ENCODE measurements around the gene MYL1. TPM values are rescaled to one million over a fixed set of nuclear protein-coding genes. Genes with fewer than 3 reads are reported as not detected.

Gene MYL1
- total and polyA plus RNA-seq, 2 of the 8 experiments (the other 6 are each of a cell fraction or from before 2014, with no cell fraction given) = not detected

GRCh38 chr2:210302326-210302725, 12.6 kb downstream of the MYL1 start:
- Histone ChIP-seq H4K5ac (ENCODE audit: insufficient read length, low read depth, low read length) (no peak overlapping the region), H3K9me3 (ENCODE audit: insufficient read depth in 2 of 2, low read depth in 1 of 2, low read length in 1 of 2) (no peaks in the 10 kb centered on the region), H2BK15ac (ENCODE audit: low read length) (no peak overlapping the region), H3K4ac (replicated peaks; ENCODE audit: insufficient read length, low read depth, low read length) (no peak overlapping the region), H3K4me3 (ENCODE audit: extremely low read depth in 1 of 4, insufficient read depth in 2 of 4, low read depth in 3 of 4, low read length in 4 of 4) (no peak overlapping the region), H4K20me1 (replicated peaks in 1 of 2; ENCODE audit: control insufficient read depth in 1 of 2, insufficient read depth in 2 of 2, low read length in 2 of 2) (no peaks in the 10 kb centered on the region), H3K18ac (ENCODE audit: extremely low read depth, low read length) (no peak overlapping the region), H4K8ac (ENCODE audit: extremely low read depth, insufficient read depth, low read length) (no peak overlapping the region), H3K23me2 (ENCODE audit: low read depth, low read length) (no peaks in the 10 kb centered on the region; the same call in 1 of the 2 replicates), H3K79me1 (ENCODE audit: low read depth, low read length) (no peaks in the 10 kb centered on the region), H2BK5ac (ENCODE audit: low read depth, low read length) (no peak overlapping the region), H2BK12ac (ENCODE audit: low read depth, low read length) (no peak overlapping the region), H3K36me3 (ENCODE audit: control insufficient read depth in 2 of 4, insufficient read depth in 4 of 4, low read length in 3 of 4) (no peaks in the 10 kb centered on the region), H3K4me1 (replicated peaks in 1 of 4; ENCODE audit: control insufficient read depth in 3 of 4, insufficient read depth in 4 of 4, low read length in 3 of 4) (no peaks in the 10 kb centered on the region), H3K14ac (ENCODE audit: insufficient read length) (no peak overlapping the region), H3K79me2 (ENCODE audit: control insufficient read depth in 1 of 2, insufficient read depth in 2 of 2, low read length in 2 of 2) (no peaks in the 10 kb centered on the region), H3K4me2 (ENCODE audit: insufficient read depth in 1 of 2, low read depth in 2 of 2, low read length in 2 of 2) (no peak overlapping the region), H3K27ac (ENCODE audit: low read depth, low read length) (no peak overlapping the region), H4K91ac (replicated peaks; ENCODE audit: insufficient read length, low read length) (no peak overlapping the region), H2AFZ (ENCODE audit: low read length) (no peak overlapping the region), H3K9ac (replicated peaks in 1 of 4; ENCODE audit: extremely low read depth in 1 of 4, low read depth in 3 of 4, low read length in 3 of 4) (no peak overlapping the region), H3K56ac (replicated peaks; ENCODE audit: insufficient read length, low read depth, low read length) (no peak overlapping the region), H2BK120ac (replicated peaks; ENCODE audit: low read depth, low read length) (no peak overlapping the region), H3K23ac (ENCODE audit: insufficient read length) (no peak overlapping the region), H3K27me3 (replicated peaks in 1 of 4; ENCODE audit: control insufficient read depth in 3 of 4, extremely low read depth in 1 of 4, insufficient read depth in 3 of 4, low read length in 3 of 4) (no peaks in the 10 kb centered on the region), H2BK20ac (ENCODE audit: low read length) (no peak overlapping the region), H2AK5ac (ENCODE audit: low read depth, low read length) (no peak overlapping the region)
- FAIRE-seq (no peak), DNase-seq (ENCODE audit: low read depth in 1 of 2, low spot score in 2 of 2) (no peak)
- WGBS, 2 experiments (ENCODE audit: extremely low coverage in 1 of 2, insufficient coverage in 1 of 2, insufficient read length in 1 of 2, insufficient replicate concordance in 2 of 2, low coverage in 1 of 2, low lambda C conversion rate in 2 of 2, missing lambda C conversion rate in 1 of 2) = 93% methylated on average over 3 of the region's 3 CpGs; no CpG with 5 or more reads in 1 of the 2 experiments
- ChIA-PET CTCF (ENCODE audit: partially characterized antibody) (interaction anchor here (1.1 to 1.3 kb wide), 2 partner anchors 34 to 230 kb away, joined by 3 read pairs; no protein-coding TSS in a partner anchor), POLR2A (ENCODE audit: partially characterized antibody) (no interaction called here)
- no peak for TF ChIP-seq TAF1 (IDR thresholded peaks at IDR 0.05; ENCODE audit: low read depth, low read length)
- no peak for TF ChIP-seq CEBPB (IDR thresholded peaks at IDR 0.05; ENCODE audit: low read depth, low read length)
- no peak for TF ChIP-seq RBBP5 (IDR thresholded peaks at IDR 0.05; ENCODE audit: borderline replicate concordance, low read depth, low read length)
- no peak for TF ChIP-seq RNF2 (IDR thresholded peaks at IDR 0.05; ENCODE audit: borderline replicate concordance, low read depth, low read length, missing control alignments, poor library complexity, severe bottlenecking)
- no peak for TF ChIP-seq CBX5 (IDR thresholded peaks at IDR 0.05; ENCODE audit: low read depth, low read length)
- TF ChIP-seq CTCF (IDR thresholded peaks at IDR 0.05; ENCODE audit: control extremely low read depth in 1 of 3, insufficient read depth in 1 of 3, low read depth in 1 of 3, low read length in 3 of 3) = no peak
- TF ChIP-seq ASH2L (IDR thresholded peaks at IDR 0.05; ENCODE audit: low read length) = no peak
- no peak for TF ChIP-seq CREB1 (IDR thresholded peaks at IDR 0.05)
- no peak for TF ChIP-seq GTF2F1 (IDR thresholded peaks at IDR 0.05; ENCODE audit: borderline replicate concordance, low read depth, low read length)
- no peak for TF ChIP-seq ZNF274 (IDR thresholded peaks at IDR 0.05; ENCODE audit: borderline replicate concordance, extremely low read depth, low read length)

Data from H1 (cell line).